Body of pancreas (tissue), 4 donors: ENCODE results near the gene GRID1.

Experiments used
- POLR2A ChIP-seq, 3 donors: fragments of 450-650 bp; IDR thresholded peaks; one replicate each; pipeline ENCODE4 v1.6.1; 2016; ENCODE audit warnings: antibody characterized with exemption in 3 of 3, mild to moderate bottlenecking in 2 of 3
- TF ChIP-seq, protein P1 (sequence below), 7 experiments: fragments of 450-650 bp in 4 of 7; fragments of 200-600 bp in 3 of 7; sonication (generic) in 3 of 7; IDR thresholded peaks; one replicate each; pipeline ENCODE4 v1.5.1; 2016 to 2019; ENCODE audit warnings: antibody characterized with exemption in 7 of 7

DNA sequence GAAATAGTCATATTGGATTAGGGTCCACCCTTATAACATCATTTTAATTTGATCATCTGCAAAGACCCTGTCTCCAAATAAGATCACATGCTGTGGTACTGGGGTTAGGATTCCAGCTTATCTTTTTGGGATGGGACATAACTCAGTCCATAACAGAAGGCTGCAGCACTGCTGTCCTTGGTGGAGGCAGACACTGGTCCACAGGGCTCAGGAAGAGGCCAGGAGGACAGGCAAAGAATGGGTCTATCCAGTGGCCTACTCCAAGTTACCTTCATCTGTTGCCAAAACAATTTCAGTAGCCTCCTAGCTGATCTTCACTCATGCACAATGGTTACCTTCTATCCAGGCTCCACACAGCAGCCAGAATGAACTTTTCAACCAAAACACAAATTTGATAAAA is 387.0 kb downstream of the GRID1 start:
- TF ChIP-seq, protein P1, sequence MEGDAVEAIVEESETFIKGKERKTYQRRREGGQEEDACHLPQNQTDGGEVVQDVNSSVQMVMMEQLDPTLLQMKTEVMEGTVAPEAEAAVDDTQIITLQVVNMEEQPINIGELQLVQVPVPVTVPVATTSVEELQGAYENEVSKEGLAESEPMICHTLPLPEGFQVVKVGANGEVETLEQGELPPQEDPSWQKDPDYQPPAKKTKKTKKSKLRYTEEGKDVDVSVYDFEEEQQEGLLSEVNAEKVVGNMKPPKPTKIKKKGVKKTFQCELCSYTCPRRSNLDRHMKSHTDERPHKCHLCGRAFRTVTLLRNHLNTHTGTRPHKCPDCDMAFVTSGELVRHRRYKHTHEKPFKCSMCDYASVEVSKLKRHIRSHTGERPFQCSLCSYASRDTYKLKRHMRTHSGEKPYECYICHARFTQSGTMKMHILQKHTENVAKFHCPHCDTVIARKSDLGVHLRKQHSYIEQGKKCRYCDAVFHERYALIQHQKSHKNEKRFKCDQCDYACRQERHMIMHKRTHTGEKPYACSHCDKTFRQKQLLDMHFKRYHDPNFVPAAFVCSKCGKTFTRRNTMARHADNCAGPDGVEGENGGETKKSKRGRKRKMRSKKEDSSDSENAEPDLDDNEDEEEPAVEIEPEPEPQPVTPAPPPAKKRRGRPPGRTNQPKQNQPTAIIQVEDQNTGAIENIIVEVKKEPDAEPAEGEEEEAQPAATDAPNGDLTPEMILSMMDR (IDR thresholded peaks at IDR 0.05) = no peak
- no peak for TF ChIP-seq POLR2A (IDR thresholded peaks at IDR 0.05)
